Measurements from ENCODE around the gene XYLB.

Gene XYLB

GRCh38 chr3:38347421-38348200 lies 1.0 kb downstream of the XYLB start:
- no peak for TF ChIP-seq ZBTB7A (IDR thresholded peaks at IDR 0.05; ENCODE audit: low read depth)
- TF ChIP-seq EP300 (IDR thresholded peaks at IDR 0.05; ENCODE audit: borderline replicate concordance), result no peak

- no peak for TF ChIP-seq CEBPB (IDR thresholded peaks at IDR 0.05)
- TF ChIP-seq CREB1 (IDR thresholded peaks at IDR 0.05; ENCODE audit: low read depth), result no peak
- TF ChIP-seq TAF1 (IDR thresholded peaks at IDR 0.05; ENCODE audit: low read depth), result no peak
- no peak for TF ChIP-seq REST (IDR thresholded peaks at IDR 0.05; ENCODE audit: low read depth)
- no peak for TF ChIP-seq TEAD4 (IDR thresholded peaks at IDR 0.05)
- no peak for TF ChIP-seq TCF12 (IDR thresholded peaks at IDR 0.05; ENCODE audit: low read depth)
- no peak for TF ChIP-seq ZBTB7A (IDR thresholded peaks at IDR 0.05; ENCODE audit: low read depth)
- TF ChIP-seq USF1 (IDR thresholded peaks at IDR 0.05), result no peak
- no peak for TF ChIP-seq EGR1 (IDR thresholded peaks at IDR 0.05)
- no peak for TF ChIP-seq NFIC (IDR thresholded peaks at IDR 0.05)
- no peak for TF ChIP-seq FOXM1 (IDR thresholded peaks at IDR 0.05; ENCODE audit: borderline replicate concordance, low read depth)
Measured at GRCh38 chr3:38348903-38349302, 2.3 kb downstream of the XYLB start.

- TF ChIP-seq REST (IDR thresholded peaks at IDR 0.05; ENCODE audit: low read depth) (no peak), ZBTB7A (IDR thresholded peaks at IDR 0.05; ENCODE audit: low read depth) (no peak), NFIC (IDR thresholded peaks at IDR 0.05) (no peak), CEBPB (IDR thresholded peaks at IDR 0.05) (no peak), FOXM1 (IDR thresholded peaks at IDR 0.05; ENCODE audit: borderline replicate concordance, low read depth) (no peak), RAD21 (IDR thresholded peaks at IDR 0.05; ENCODE audit: low read depth) (no peak), USF1 (IDR thresholded peaks at IDR 0.05) (no peak), YY1 (IDR thresholded peaks at IDR 0.05; ENCODE audit: low read depth) (no peak), TCF12 (IDR thresholded peaks at IDR 0.05; ENCODE audit: low read depth) (no peak), EGR1 (IDR thresholded peaks at IDR 0.05) (no peak), EP300 (IDR thresholded peaks at IDR 0.05; ENCODE audit: borderline replicate concordance) (no peak), CREB1 (IDR thresholded peaks at IDR 0.05; ENCODE audit: low read depth) (no peak), MAX (IDR thresholded peaks at IDR 0.05) (no peak)
Measured at GRCh38 chr3:38349684-38350359, 3.2 kb downstream of the XYLB start.

GRCh38 chr3:38353151-38353550 lies 6.6 kb downstream of the XYLB start:
- TF ChIP-seq CEBPB (IDR thresholded peaks at IDR 0.05), result no peak
- TF ChIP-seq TAF1 (IDR thresholded peaks at IDR 0.05; ENCODE audit: low read depth), result no peak
- TF ChIP-seq FOXM1 (IDR thresholded peaks at IDR 0.05; ENCODE audit: borderline replicate concordance, low read depth), result no peak
- no peak for TF ChIP-seq EP300 (IDR thresholded peaks at IDR 0.05; ENCODE audit: borderline replicate concordance)
- no peak for TF ChIP-seq USF1 (IDR thresholded peaks at IDR 0.05)
- TF ChIP-seq EGR1 (IDR thresholded peaks at IDR 0.05), result no peak
- TF ChIP-seq NFIC (IDR thresholded peaks at IDR 0.05), result no peak
- no peak for TF ChIP-seq YY1 (IDR thresholded peaks at IDR 0.05; ENCODE audit: low read depth)
- no peak for TF ChIP-seq REST (IDR thresholded peaks at IDR 0.05; ENCODE audit: low read depth)
- no peak for TF ChIP-seq TEAD4 (IDR thresholded peaks at IDR 0.05)

Data from Ishikawa (cell line).